ENCODE results near the gene TMEM81.

Gene TMEM81

GRCh38 chr1:205084360-205084759 is at the start of gene TMEM81:
Gene TMEM81 (minus strand): TSS chr1:205084460. CDS start chr1:205084320, 140 bp downstream.
- no peak for DNase-seq (ENCODE audit: low read depth in 1 of 2, low spot score in 1 of 2)

- DNase-seq (ENCODE audit: low read depth in 1 of 2, low spot score in 1 of 2), result no peak
Measured at GRCh38 chr1:205133287-205133686, 49.0 kb upstream of the TMEM81 start.

- no peak for DNase-seq (ENCODE audit: low read depth in 1 of 2, low spot score in 1 of 2)
Measured at GRCh38 chr1:205129447-205130029, 45.3 kb upstream of the TMEM81 start.

- no peak for DNase-seq (ENCODE audit: low read depth in 1 of 2, low spot score in 1 of 2)
Measured at GRCh38 chr1:205128050-205128449, 43.8 kb upstream of the TMEM81 start.

- DNase-seq (ENCODE audit: low read depth in 1 of 2, low spot score in 1 of 2), result no peak
Measured at GRCh38 chr1:205127646-205128045, 43.4 kb upstream of the TMEM81 start.

GRCh38 chr1:205124726-205125125 is 40.5 kb upstream of the TMEM81 start:
- no peak for DNase-seq (ENCODE audit: low read depth in 1 of 2, low spot score in 1 of 2)

GRCh38 chr1:205122489-205122882 is 38.2 kb upstream of the TMEM81 start:
- DNase-seq (ENCODE audit: low read depth in 1 of 2, low spot score in 1 of 2), result no peak

- DNase-seq (ENCODE audit: low read depth in 1 of 2, low spot score in 1 of 2), result peak; percentile 93 to 95
Measured at GRCh38 chr1:205121660-205122488, 37.6 kb upstream of the TMEM81 start, which contains the start of gene RBBP5. Gene RBBP5 (minus strand): TSS chr1:205121978. CDS start chr1:205121873, 105 bp downstream.

- DNase-seq (ENCODE audit: low read depth in 1 of 2, low spot score in 1 of 2), result no peak
Measured at GRCh38 chr1:205118752-205119151, 34.5 kb upstream of the TMEM81 start.

GRCh38 chr1:205111354-205111753 is 27.1 kb upstream of the TMEM81 start:
- DNase-seq (ENCODE audit: low read depth in 1 of 2, low spot score in 1 of 2), result no peak

GRCh38 chr1:205109711-205110110 is 25.5 kb upstream of the TMEM81 start:
- DNase-seq (ENCODE audit: low read depth in 1 of 2, low spot score in 1 of 2), result no peak

- DNase-seq (ENCODE audit: low read depth in 1 of 2, low spot score in 1 of 2), result no peak
Measured at GRCh38 chr1:205109269-205109668, 25.0 kb upstream of the TMEM81 start.

- DNase-seq (ENCODE audit: low read depth in 1 of 2, low spot score in 1 of 2), result no peak
Measured at GRCh38 chr1:205108464-205108863, 24.2 kb upstream of the TMEM81 start.

GRCh38 chr1:205107327-205107726 is 23.1 kb upstream of the TMEM81 start:
- no peak for DNase-seq (ENCODE audit: low read depth in 1 of 2, low spot score in 1 of 2)

GRCh38 chr1:205102404-205102803 is 18.1 kb upstream of the TMEM81 start:
- no peak for DNase-seq (ENCODE audit: low read depth in 1 of 2, low spot score in 1 of 2)

GRCh38 chr1:205098242-205098641 is 14.0 kb upstream of the TMEM81 start:
- no peak for DNase-seq (ENCODE audit: low read depth in 1 of 2, low spot score in 1 of 2)

GRCh38 chr1:205095422-205095821 is 11.2 kb upstream of the TMEM81 start:
- DNase-seq (ENCODE audit: low read depth in 1 of 2, low spot score in 1 of 2), result no peak

- no peak for DNase-seq (ENCODE audit: low read depth in 1 of 2, low spot score in 1 of 2)
Measured at GRCh38 chr1:205091043-205091740, 6.9 kb upstream of the TMEM81 start.

GRCh38 chr1:205088341-205088740 is 4.1 kb upstream of the TMEM81 start:
- no peak for DNase-seq (ENCODE audit: low read depth in 1 of 2, low spot score in 1 of 2)

GRCh38 chr1:205082431-205082830 is 1.8 kb downstream of the TMEM81 start:
- no peak for DNase-seq (ENCODE audit: low read depth in 1 of 2, low spot score in 1 of 2)

GRCh38 chr1:205077934-205078311 is 6.3 kb downstream of the TMEM81 start:
- no peak for DNase-seq (ENCODE audit: low read depth in 1 of 2, low spot score in 1 of 2)
